ENCODE results near the gene RHOT2.
A peak's percentile ranks its signal among the peaks of the same experiment; 100 is the strongest.

RHOT2 gene

GRCh38 chr16:680967-681745 is 13.2 kb downstream of the RHOT2 start:
- Histone ChIP-seq H3K9ac (ENCODE audit: low read length) (peak overlapping the region; percentile 58), H3K9me3 (ENCODE audit: low read length) (no peaks in the 10 kb centered on the region), H3K4me3 (ENCODE audit: low read depth in 1 of 2, low read length in 2 of 2) (peak overlapping the region; percentile 65 to 68), H3K4me1 (ENCODE audit: insufficient read depth, low read length) (peaks cover 30% of the 10 kb centered on the region), H3K27ac (ENCODE audit: low read depth, low read length) (peak overlapping the region; percentile 91), H3K27me3 (ENCODE audit: control insufficient read depth in 1 of 2, insufficient read depth in 2 of 2, low read length in 2 of 2) (peaks cover 0 to 4% of the 10 kb centered on the region in 2 donors), H3K36me3 (ENCODE audit: insufficient read depth, low read length) (peaks cover 20% of the 10 kb centered on the region)

DNA sequence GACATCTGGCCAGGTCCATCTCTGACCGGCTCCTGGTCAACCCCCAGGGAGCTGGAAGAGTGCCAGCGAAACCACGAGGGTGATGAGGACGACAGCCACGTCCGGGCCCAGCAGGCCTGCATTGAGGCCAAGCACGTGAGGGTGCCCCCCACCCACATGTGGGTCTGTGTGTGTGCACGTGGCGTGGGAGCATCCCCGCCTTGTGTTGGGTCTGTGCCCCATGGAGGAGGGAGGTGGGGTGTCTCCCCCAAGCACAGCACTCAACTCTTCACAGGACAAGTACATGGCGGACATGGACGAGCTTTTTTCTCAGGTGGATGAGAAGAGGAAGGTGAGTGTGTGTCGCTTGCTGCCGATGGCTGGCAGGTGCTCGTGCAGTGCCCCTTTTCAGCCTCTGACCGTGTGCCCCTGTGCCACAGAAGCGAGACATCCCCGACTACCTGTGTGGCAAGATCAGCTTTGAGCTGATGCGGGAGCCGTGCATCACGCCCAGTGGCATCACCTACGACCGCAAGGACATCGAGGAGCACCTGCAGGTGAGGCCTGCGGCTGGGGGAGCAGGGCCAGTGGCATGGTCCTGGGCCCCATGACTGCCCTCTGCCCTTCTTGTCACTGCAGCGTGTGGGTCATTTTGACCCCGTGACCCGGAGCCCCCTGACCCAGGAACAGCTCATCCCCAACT is 14.0 kb downstream of the RHOT2 start:
- Histone ChIP-seq H3K9ac (ENCODE audit: low read length) (no peak overlapping the region), H3K4me3 (ENCODE audit: low read depth in 1 of 2, low read length in 2 of 2) (peak overlapping the region in 1 of 2 donors; percentile 68), H3K27me3 (ENCODE audit: control insufficient read depth in 1 of 2, insufficient read depth in 2 of 2, low read length in 2 of 2) (peaks cover 0 to 4% of the 10 kb centered on the region in 2 donors), H3K4me1 (ENCODE audit: insufficient read depth, low read length) (peaks cover 30% of the 10 kb centered on the region), H3K36me3 (ENCODE audit: insufficient read depth, low read length) (peaks cover 20% of the 10 kb centered on the region), H3K27ac (ENCODE audit: low read depth, low read length) (no peak overlapping the region), H3K9me3 (ENCODE audit: low read length) (no peaks in the 10 kb centered on the region)

DNA sequence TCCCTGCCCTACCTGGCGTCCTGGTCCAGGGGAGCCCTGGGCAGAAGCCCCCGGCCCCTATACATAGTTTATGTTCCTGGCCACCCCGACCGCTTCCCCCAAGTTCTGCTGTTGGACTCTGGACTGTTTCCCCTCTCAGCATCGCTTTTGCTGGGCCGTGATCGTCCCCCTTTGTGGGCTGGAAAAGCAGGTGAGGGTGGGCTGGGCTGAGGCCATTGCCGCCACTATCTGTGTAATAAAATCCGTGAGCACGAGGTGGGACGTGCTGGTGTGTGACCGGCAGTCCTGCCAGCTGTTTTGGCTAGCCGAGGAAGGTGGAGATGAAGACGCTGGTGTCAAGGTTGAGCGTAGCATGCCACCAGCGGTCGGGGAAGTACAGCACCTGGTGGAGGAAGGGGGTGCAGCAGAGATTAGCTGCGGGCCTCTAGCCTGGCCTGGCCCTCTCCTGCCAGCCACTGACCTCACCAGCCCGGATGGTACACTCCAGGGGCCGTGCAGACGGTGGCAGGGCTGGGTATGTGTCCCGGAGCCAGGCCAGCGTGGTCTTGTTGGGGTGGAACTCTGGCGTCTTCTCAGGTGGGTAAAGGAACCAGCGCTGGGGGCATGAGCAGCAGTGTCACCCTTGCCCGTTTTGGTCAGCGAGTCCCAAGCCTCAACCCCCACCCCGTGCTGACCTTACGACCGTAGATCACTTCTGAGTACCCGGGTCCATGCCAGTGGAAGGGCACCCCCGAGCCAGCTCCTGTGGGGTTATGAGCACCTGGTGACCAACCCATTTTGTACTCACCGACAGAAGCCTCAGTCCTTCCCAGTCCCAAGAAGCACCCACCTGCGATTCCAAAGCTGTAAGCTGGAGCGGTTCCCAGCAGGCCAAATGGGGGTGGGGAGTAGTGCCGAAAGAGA is 14.8 kb downstream of the RHOT2 start:
- H3K4me1 ChIP-seq (ENCODE audit: insufficient read depth, low read length): peaks cover 30% of the 10 kb centered on the region
- no peaks in the 10 kb centered on the region for H3K27me3 ChIP-seq (ENCODE audit: control insufficient read depth in 1 of 2, insufficient read depth in 2 of 2, low read length in 2 of 2)
- peaks cover 20% of the 10 kb centered on the region for H3K36me3 ChIP-seq (ENCODE audit: insufficient read depth, low read length)
- H3K27ac ChIP-seq (ENCODE audit: low read depth, low read length): no peak overlapping the region
- no peaks in the 10 kb centered on the region for H3K9me3 ChIP-seq (ENCODE audit: low read length)
- peak overlapping the region in 1 of 2 donors; percentile 56 for H3K4me3 ChIP-seq (ENCODE audit: low read depth in 1 of 2, low read length in 2 of 2)
- H3K9ac ChIP-seq (ENCODE audit: low read length): no peak overlapping the region

DNA sequence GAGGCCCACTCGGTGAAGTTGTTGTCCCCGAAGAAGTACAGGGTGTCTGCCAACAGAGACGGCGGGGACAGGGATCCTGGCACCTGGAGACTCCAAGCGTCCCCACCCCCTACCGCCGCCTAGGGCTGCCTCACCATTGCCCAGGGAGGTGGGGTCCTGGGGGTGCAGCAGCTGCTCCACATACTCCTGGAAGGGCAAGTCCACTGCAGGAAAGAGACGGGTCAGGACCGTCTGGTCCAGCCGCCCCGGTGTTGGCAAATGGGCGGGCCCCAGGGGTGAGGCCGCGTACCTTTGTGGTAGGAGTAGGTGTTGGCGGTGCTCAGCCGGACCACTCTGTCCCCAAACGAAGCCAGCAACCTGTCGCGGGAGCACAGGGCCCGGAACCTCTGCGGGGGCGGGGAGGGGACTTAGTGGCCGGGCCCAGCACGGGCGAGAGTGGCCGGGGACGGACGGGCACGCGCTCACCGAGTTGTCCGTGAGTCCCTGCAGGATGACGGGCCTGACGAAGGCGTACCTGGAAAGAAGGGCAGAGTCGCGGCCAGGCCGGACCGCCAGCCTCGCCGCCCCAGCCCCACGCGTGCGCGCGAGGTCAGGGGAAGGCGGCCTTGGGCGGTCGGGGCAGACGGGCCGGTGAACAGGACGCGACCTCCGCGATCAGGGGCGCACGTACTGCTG is 15.6 kb downstream of the RHOT2 start:
- H3K27me3 ChIP-seq (ENCODE audit: control insufficient read depth in 1 of 2, insufficient read depth in 2 of 2, low read length in 2 of 2): no peaks in the 10 kb centered on the region
- H3K4me1 ChIP-seq (ENCODE audit: insufficient read depth, low read length): peaks cover 30% of the 10 kb centered on the region
- H3K36me3 ChIP-seq (ENCODE audit: insufficient read depth, low read length): peaks cover 20% of the 10 kb centered on the region
- no peak overlapping the region for H3K9ac ChIP-seq (ENCODE audit: low read length)
- peak overlapping the region; percentile 82 for H3K27ac ChIP-seq (ENCODE audit: low read depth, low read length)
- no peaks in the 10 kb centered on the region for H3K9me3 ChIP-seq (ENCODE audit: low read length)
- peak overlapping the region; percentile 56 to 83 for H3K4me3 ChIP-seq (ENCODE audit: low read depth in 1 of 2, low read length in 2 of 2)

- peak within 1 kb of the TSS; percentile 82 for H3K27ac ChIP-seq (ENCODE audit: low read depth, low read length)
- peaks cover 34% of the 10 kb centered on the region for H3K4me1 ChIP-seq (ENCODE audit: insufficient read depth, low read length)
- H3K36me3 ChIP-seq (ENCODE audit: insufficient read depth, low read length): peaks cover 20% of the 10 kb centered on the region
- H3K4me3 ChIP-seq (ENCODE audit: low read depth in 1 of 2, low read length in 2 of 2): peak within 1 kb of the TSS; percentile 56 to 83
- H3K9me3 ChIP-seq (ENCODE audit: low read length): no peaks in the 10 kb centered on the region
- H3K9ac ChIP-seq (ENCODE audit: low read length): no peak within 1 kb of the TSS
- no peaks in the 10 kb centered on the region for H3K27me3 ChIP-seq (ENCODE audit: control insufficient read depth in 1 of 2, insufficient read depth in 2 of 2, low read length in 2 of 2)
These were observed 16.3 kb downstream of the RHOT2 start, which contains the start of gene JMJD8 for GRCh38 chr16:684071-684794. Gene JMJD8, minus strand, starts transcription at chr16:684334. Its CDS starts 15 bp downstream, at chr16:684319.

DNA sequence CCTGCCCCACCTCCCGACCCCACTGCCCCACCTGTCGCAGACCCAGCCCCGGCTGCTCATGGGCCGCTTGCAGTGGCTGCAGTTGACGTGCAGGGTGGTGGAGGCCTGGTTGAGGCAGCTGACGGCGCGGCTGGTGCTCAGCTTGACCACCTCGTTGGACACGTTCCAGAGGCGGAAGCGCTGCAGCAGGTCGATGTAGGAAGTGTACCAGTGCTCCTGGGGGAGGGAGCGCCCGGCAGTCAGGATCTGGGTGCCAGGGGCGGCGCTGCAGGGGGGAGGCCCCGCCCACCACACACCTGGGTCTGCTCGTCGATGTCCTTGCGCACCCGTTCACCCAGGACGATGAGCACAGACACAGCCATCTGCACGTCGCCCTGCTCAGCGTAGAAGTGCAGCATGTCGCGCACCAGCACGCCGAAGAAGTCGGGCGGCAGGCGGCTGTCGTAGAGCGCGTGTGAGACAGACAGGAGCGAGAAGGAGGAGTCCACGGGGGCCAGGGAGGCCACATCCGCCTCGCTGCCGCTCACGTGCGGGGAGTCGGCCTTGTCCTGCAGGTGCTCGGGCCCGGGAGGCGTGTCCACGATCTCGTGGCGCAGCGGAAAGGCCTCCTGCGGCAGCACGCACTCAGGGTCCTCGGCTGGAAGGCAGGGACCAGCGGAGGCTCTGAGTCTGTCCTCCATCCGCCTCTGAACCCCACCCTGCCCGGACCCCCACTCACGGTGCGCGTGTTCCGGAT is 17.2 kb downstream of the RHOT2 start:
- H3K4me1 ChIP-seq (ENCODE audit: insufficient read depth, low read length): peaks cover 40% of the 10 kb centered on the region
- H3K27me3 ChIP-seq (ENCODE audit: control insufficient read depth in 1 of 2, insufficient read depth in 2 of 2, low read length in 2 of 2): no peaks in the 10 kb centered on the region
- no peaks in the 10 kb centered on the region for H3K9me3 ChIP-seq (ENCODE audit: low read length)
- H3K9ac ChIP-seq (ENCODE audit: low read length): no peak overlapping the region
- no peak overlapping the region for H3K27ac ChIP-seq (ENCODE audit: low read depth, low read length)
- H3K4me3 ChIP-seq (ENCODE audit: low read depth in 1 of 2, low read length in 2 of 2): no peak overlapping the region
- H3K36me3 ChIP-seq (ENCODE audit: insufficient read depth, low read length): peaks cover 20% of the 10 kb centered on the region

- H3K27ac ChIP-seq (ENCODE audit: low read depth, low read length): no peak overlapping the region
- H3K4me1 ChIP-seq (ENCODE audit: insufficient read depth, low read length): peaks cover 38% of the 10 kb centered on the region
- H3K4me3 ChIP-seq (ENCODE audit: low read depth in 1 of 2, low read length in 2 of 2): no peak overlapping the region
- H3K36me3 ChIP-seq (ENCODE audit: insufficient read depth, low read length): peaks cover 20% of the 10 kb centered on the region
- no peaks in the 10 kb centered on the region for H3K9me3 ChIP-seq (ENCODE audit: low read length)
- no peak overlapping the region for H3K9ac ChIP-seq (ENCODE audit: low read length)
- H3K27me3 ChIP-seq (ENCODE audit: control insufficient read depth in 1 of 2, insufficient read depth in 2 of 2, low read length in 2 of 2): no peaks in the 10 kb centered on the region
These were observed 18.0 kb downstream of the RHOT2 start for GRCh38 chr16:685967-686366.

DNA sequence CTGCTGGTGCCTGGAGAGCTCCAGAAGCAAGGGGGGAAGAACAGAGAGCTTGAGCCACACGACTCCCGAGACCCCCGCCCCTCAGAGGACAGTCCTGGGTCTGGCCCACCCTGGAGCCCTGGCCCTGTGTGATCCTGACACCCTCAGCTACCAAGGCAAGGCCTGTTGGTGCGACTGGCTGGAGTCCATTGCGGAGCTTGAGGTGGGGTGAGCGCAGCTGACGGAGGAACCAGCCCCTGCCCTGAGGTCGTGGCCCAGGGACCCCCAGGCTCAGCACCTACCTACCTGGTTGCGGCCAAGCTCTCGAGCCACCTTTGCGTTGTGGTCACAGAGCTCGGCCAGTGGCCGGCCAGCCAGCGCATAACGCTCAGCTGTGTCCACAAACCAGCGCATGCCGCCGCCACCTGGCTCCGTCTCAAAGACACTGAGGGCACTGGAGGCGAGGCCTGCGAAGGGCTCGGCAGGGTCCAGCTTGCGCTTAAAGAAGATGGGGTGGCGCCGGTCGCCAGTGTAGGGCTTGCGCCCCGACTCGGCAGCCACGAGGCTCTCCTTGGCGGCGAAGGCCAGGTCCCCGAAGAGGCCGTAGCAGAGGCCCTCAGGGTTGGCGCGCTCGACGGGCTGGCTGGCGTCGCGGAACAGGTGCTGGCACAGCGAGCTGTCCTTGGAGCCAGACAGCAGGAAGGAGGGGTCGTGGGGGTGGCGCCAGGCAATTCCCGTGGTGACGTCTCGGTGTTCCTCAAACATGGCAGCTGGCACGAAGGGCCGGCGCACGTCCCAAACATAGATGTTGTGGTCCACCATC is 18.7 kb downstream of the RHOT2 start:
- no peaks in the 10 kb centered on the region for H3K27me3 ChIP-seq (ENCODE audit: control insufficient read depth in 1 of 2, insufficient read depth in 2 of 2, low read length in 2 of 2)
- no peak overlapping the region for H3K4me3 ChIP-seq (ENCODE audit: low read depth in 1 of 2, low read length in 2 of 2)
- peaks cover 16% of the 10 kb centered on the region for H3K36me3 ChIP-seq (ENCODE audit: insufficient read depth, low read length)
- no peak overlapping the region for H3K9ac ChIP-seq (ENCODE audit: low read length)
- H3K9me3 ChIP-seq (ENCODE audit: low read length): no peaks in the 10 kb centered on the region
- H3K27ac ChIP-seq (ENCODE audit: low read depth, low read length): no peak overlapping the region
- peaks cover 31% of the 10 kb centered on the region for H3K4me1 ChIP-seq (ENCODE audit: insufficient read depth, low read length)

DNA sequence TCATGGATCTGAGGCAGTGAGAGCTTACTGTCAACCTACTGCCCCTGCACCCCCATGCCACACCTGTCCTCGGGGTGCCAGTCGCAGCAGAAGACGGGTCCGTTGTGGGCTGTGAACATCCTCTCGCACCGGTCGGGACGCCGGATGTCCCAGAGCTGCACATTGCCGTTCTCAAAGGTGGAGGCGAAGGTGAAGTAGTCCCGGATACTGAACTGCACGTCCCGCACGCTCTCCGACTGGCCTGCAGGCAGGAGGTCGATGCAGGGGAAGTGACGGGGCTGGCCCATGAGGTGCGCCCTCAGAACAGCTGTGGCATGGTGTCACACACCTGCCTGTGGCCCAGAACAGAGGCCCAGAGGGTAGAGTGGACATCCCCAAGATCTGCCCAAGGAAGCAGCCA is 19.6 kb downstream of the RHOT2 start:
- Histone ChIP-seq H3K9me3 (ENCODE audit: low read length) (no peaks in the 10 kb centered on the region), H3K4me3 (ENCODE audit: low read depth in 1 of 2, low read length in 2 of 2) (no peak overlapping the region), H3K27ac (ENCODE audit: low read depth, low read length) (no peak overlapping the region), H3K27me3 (ENCODE audit: control insufficient read depth in 1 of 2, insufficient read depth in 2 of 2, low read length in 2 of 2) (peaks cover 0 to under 1% of the 10 kb centered on the region in 2 donors), H3K9ac (ENCODE audit: low read length) (no peak overlapping the region), H3K36me3 (ENCODE audit: insufficient read depth, low read length) (peaks cover 8% of the 10 kb centered on the region), H3K4me1 (ENCODE audit: insufficient read depth, low read length) (peaks cover 23% of the 10 kb centered on the region)
